GM23338 (cell line): ENCODE data around the gene CDHR3. TPM values are rescaled to one million over a fixed set of nuclear protein-coding genes. Genes with fewer than 3 reads are reported as not detected.

Experiments
- ATAC-seq: fragments of 200-7000 bp; cut with Tn5 transposase; 3 replicates; pipeline ENCODE4 v1.9.1; 2020
- DNase-seq: peaks from one replicate; pipeline ENCODE4 v3.0.0-alpha.2; 2015; ENCODE audit warnings: low spot score
- H2AFZ ChIP-seq: fragments of 200-600 bp; sonication (generic); 2 replicates; pipeline ENCODE4 v1.8.0; 2016; ENCODE audit warnings: antibody characterized with exemption, mild to moderate bottlenecking, moderate library complexity
- H3F3A ChIP-seq: fragments of 200-600 bp; sonication (generic); replicated peaks from 2 replicates; pipeline ENCODE4 v1.8.0; 2017; ENCODE audit warnings: antibody characterized with exemption, mixed run types, low read depth
- H3K27ac ChIP-seq: fragments of 200-600 bp; sonication (generic); 2 replicates; pipeline ENCODE4 v1.6.1; 2016; ENCODE audit warnings: low read depth
- H3K27me3 ChIP-seq: fragments of 200-600 bp; sonication (generic); 2 replicates; pipeline ENCODE4 v1.8.0; 2016; ENCODE audit warnings: mild to moderate bottlenecking, mixed run types, moderate library complexity; ENCODE audit not compliant: insufficient read depth
- H3K36me3 ChIP-seq: fragments of 200-600 bp; sonication (generic); 2 replicates; pipeline ENCODE4 v1.8.0; 2016; ENCODE audit warnings: mild to moderate bottlenecking; ENCODE audit not compliant: insufficient read depth
- H3K4me1 ChIP-seq: fragments of 200-600 bp; sonication (generic); 2 replicates; pipeline ENCODE4 v1.8.0; 2016; ENCODE audit warnings: mild to moderate bottlenecking, moderate library complexity; ENCODE audit not compliant: insufficient read depth
- H3K4me2 ChIP-seq: fragments of 200-600 bp; sonication (generic); 2 replicates; pipeline ENCODE4 v1.7.1; 2017; ENCODE audit warnings: mixed run types
- H3K4me3 ChIP-seq: fragments of 200-600 bp; sonication (generic); 2 replicates; pipeline ENCODE4 v1.6.1; 2016; ENCODE audit warnings: mixed run types
- H3K79me2 ChIP-seq: fragments of 200-600 bp; sonication (generic); replicated peaks from 2 replicates; pipeline ENCODE4 v1.8.0; 2017; ENCODE audit warnings: mild to moderate bottlenecking; ENCODE audit not compliant: insufficient read depth
- H3K9me2 ChIP-seq: fragments of 200-600 bp; sonication (generic); 2 replicates; pipeline ENCODE4 v1.8.0; 2017; ENCODE audit not compliant: insufficient read depth
- H4K20me1 ChIP-seq: fragments of 200-600 bp; sonication (generic); replicated peaks from 2 replicates; pipeline ENCODE4 v1.8.0; 2017; ENCODE audit warnings: mild to moderate bottlenecking; ENCODE audit not compliant: insufficient read depth
- H3K27ac Mint-ChIP-seq: 2 replicates; pipeline ENCODE4 v1.8.0; 2020; ENCODE audit warnings: inconsistent platforms, mild to moderate bottlenecking, moderate library complexity, mixed read lengths
- H3K27me3 Mint-ChIP-seq: 3 replicates; pipeline ENCODE4 v1.8.0; 2022; ENCODE audit warnings: low read depth, mild to moderate bottlenecking, moderate library complexity, mixed read lengths, inconsistent platforms; ENCODE audit not compliant: insufficient read depth, poor library complexity
- H3K36me3 Mint-ChIP-seq: 3 replicates; pipeline ENCODE4 v1.8.0; 2021; ENCODE audit warnings: low read depth, mild to moderate bottlenecking, inconsistent platforms, moderate library complexity, mixed read lengths
- H3K4me1 Mint-ChIP-seq: 3 replicates; pipeline ENCODE4 v1.8.0; 2020; ENCODE audit warnings: mild to moderate bottlenecking, inconsistent platforms, mixed read lengths
- H3K4me3 Mint-ChIP-seq: 3 replicates; pipeline ENCODE4 v1.8.0; 2021; ENCODE audit warnings: moderate library complexity, mild to moderate bottlenecking, inconsistent platforms, mixed read lengths
- H3K9me3 Mint-ChIP-seq: 3 replicates; pipeline ENCODE4 v1.8.0; 2020; ENCODE audit warnings: moderate library complexity, mild to moderate bottlenecking, inconsistent platforms, mixed read lengths
- EZH2 ChIP-seq: fragments of 200-600 bp; sonication (generic); IDR thresholded peaks from one replicate; pipeline ENCODE4 v1.8.0; 2017; ENCODE audit warnings: antibody characterized with exemption, mild to moderate bottlenecking, low read depth; ENCODE audit not compliant: unreplicated experiment
- EZH2phosphoT487 ChIP-seq: fragments of 200-600 bp; sonication (generic); IDR thresholded peaks from one replicate; pipeline ENCODE4 v1.8.1; 2018; ENCODE audit warnings: antibody characterized with exemption; ENCODE audit not compliant: unreplicated experiment
- JUNB ChIP-seq: IDR thresholded peaks from one replicate; pipeline ENCODE4 v1.6.1; 2016; ENCODE audit warnings: antibody characterized with exemption; ENCODE audit not compliant: unreplicated experiment
- NANOG ChIP-seq: IDR thresholded peaks from 2 replicates; pipeline ENCODE4 v1.6.1; 2016; ENCODE audit warnings: antibody characterized with exemption, borderline replicate concordance
- POLR2AphosphoS5 ChIP-seq: IDR thresholded peaks from 2 replicates; pipeline ENCODE4 v1.6.1; 2016; ENCODE audit warnings: antibody characterized with exemption, low read depth
- STAT1 ChIP-seq: IDR thresholded peaks from one replicate; pipeline ENCODE4 v1.6.1; 2016; ENCODE audit warnings: antibody characterized with exemption; ENCODE audit not compliant: unreplicated experiment
- polyA plus RNA-seq: library from polyadenylated mRNA; unstranded; fragments of >200 nt; fragmentation: Nextera tagmentation; extraction: Ambion mirVana; gene quantifications from 2 replicates; pipeline ENCODE4 v1.2.1, GENCODE V29; 2016
- total RNA-seq: library from RNA; depleted of rRNA; stranded (reverse); fragments of >200 nt; shearing (Covaris generic); gene quantifications from 2 replicates; pipeline ENCODE4 v1.2.3, GENCODE V29; 2014
- TF ChIP-seq, protein P1 (sequence below): IDR thresholded peaks from 2 replicates; pipeline ENCODE4 v1.6.1; 2016; ENCODE audit warnings: antibody characterized with exemption
- TF ChIP-seq, protein P2 (sequence below): IDR thresholded peaks from one replicate; pipeline ENCODE4 v1.6.1; 2018; ENCODE audit warnings: antibody characterized with exemption; ENCODE audit not compliant: unreplicated experiment
- TF ChIP-seq, protein P3 (sequence below), 2 experiments: fragments of 200-600 bp in 1 of 2; sonication (generic) in 1 of 2; conservative IDR thresholded peaks; 2 replicates each; pipeline versions ENCODE4 v1.5.1 to v1.6.1; 2016 to 2017; ENCODE audit warnings: antibody characterized with exemption in 2 of 2, low read depth in 2 of 2, mild to moderate bottlenecking in 2 of 2, moderate library complexity in 1 of 2

The CDHR3 gene
- total and polyA plus RNA-seq, 2 experiments from 2014 or later: 5.1 to 12.2 TPM

DNA sequence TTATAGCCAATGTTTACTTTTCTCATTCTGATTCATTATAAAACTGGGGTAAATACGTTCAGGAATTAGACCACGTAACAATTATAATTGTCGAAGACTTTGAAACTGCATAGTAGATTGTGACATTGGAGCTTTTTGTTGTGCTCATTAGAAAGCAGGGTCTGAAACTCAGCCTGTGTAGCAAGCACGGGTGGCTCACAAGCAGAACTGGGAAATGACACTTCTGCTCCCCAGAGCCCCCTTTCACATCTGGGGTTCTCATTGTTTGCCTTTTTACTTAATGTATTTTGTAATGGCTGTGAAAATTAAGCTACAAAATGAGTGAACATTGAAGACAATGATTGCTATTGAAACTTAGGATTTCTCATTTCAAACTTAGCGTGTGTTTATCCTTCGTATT lies 72.9 kb downstream of the CDHR3 start (continued):
- TF ChIP-seq, protein P1, sequence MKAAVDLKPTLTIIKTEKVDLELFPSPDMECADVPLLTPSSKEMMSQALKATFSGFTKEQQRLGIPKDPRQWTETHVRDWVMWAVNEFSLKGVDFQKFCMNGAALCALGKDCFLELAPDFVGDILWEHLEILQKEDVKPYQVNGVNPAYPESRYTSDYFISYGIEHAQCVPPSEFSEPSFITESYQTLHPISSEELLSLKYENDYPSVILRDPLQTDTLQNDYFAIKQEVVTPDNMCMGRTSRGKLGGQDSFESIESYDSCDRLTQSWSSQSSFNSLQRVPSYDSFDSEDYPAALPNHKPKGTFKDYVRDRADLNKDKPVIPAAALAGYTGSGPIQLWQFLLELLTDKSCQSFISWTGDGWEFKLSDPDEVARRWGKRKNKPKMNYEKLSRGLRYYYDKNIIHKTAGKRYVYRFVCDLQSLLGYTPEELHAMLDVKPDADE: no peak

DNA sequence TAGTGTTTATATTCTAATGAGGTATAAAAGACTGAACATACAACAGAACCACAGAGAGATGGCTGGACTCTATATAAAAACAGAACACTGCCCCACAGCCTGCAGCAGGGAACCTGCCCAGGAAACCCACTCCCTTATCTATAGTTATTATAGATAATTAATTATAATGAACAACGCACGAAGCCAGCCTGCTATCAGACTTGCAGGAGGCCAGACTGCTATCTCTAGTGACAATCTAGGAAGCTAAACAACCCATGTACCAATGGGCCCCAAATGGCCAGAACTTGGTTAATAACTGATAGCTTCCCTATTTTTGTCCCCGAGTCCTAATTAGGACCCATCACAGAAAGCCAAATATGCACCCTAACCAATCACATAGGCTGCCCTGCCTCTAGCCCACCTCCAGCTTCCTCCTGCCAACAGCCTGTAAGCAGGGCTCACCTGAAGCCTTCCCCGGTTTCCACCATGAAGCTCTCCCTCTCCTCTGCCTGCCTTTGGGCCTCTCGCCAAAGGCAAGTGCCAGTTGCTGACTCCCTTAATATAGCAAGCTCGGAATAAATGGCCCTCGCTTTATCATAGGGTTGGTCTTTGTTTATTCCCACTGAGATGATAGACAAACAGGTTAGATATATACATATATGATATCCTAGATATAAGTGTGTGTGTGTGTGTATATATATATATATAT lies 74.6 kb downstream of the CDHR3 start:
- 0 out of 2 replicates have a peak, but pooled peaks cover 3% of the 10 kb centered on the region for H3F3A ChIP-seq
- Mint-ChIP-seq H3K4me3 (no peak overlapping the region), H3K9me3 (no peaks in the 10 kb centered on the region; the same call in 2 of the 3 replicates), H3K27me3 (peaks cover 14% of the 10 kb centered on the region), H3K36me3 (no peaks in the 10 kb centered on the region), H3K4me1 (peaks cover 8% of the 10 kb centered on the region), H3K27ac (no peak overlapping the region)
- no peaks in the 10 kb centered on the region for H3K36me3 ChIP-seq
- no peak overlapping the region for H3K4me2 ChIP-seq
- TF ChIP-seq, protein P2, sequence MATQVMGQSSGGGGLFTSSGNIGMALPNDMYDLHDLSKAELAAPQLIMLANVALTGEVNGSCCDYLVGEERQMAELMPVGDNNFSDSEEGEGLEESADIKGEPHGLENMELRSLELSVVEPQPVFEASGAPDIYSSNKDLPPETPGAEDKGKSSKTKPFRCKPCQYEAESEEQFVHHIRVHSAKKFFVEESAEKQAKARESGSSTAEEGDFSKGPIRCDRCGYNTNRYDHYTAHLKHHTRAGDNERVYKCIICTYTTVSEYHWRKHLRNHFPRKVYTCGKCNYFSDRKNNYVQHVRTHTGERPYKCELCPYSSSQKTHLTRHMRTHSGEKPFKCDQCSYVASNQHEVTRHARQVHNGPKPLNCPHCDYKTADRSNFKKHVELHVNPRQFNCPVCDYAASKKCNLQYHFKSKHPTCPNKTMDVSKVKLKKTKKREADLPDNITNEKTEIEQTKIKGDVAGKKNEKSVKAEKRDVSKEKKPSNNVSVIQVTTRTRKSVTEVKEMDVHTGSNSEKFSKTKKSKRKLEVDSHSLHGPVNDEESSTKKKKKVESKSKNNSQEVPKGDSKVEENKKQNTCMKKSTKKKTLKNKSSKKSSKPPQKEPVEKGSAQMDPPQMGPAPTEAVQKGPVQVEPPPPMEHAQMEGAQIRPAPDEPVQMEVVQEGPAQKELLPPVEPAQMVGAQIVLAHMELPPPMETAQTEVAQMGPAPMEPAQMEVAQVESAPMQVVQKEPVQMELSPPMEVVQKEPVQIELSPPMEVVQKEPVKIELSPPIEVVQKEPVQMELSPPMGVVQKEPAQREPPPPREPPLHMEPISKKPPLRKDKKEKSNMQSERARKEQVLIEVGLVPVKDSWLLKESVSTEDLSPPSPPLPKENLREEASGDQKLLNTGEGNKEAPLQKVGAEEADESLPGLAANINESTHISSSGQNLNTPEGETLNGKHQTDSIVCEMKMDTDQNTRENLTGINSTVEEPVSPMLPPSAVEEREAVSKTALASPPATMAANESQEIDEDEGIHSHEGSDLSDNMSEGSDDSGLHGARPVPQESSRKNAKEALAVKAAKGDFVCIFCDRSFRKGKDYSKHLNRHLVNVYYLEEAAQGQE: no peak
- TF ChIP-seq POLR2AphosphoS5: no peak
- peaks cover 4% of the 10 kb centered on the region for H3K4me1 ChIP-seq
- DNase-seq (no peak), ATAC-seq (no peak)
- H3K9me2 ChIP-seq: no peaks in the 10 kb centered on the region
- H3K27ac ChIP-seq: no peak overlapping the region
- H2AFZ ChIP-seq: no peak overlapping the region
- H3K27me3 ChIP-seq: no peaks in the 10 kb centered on the region
- no peaks in the 10 kb centered on the region for H4K20me1 ChIP-seq
- H3K4me3 ChIP-seq: no peak overlapping the region
- no peaks in the 10 kb centered on the region for H3K79me2 ChIP-seq

DNA sequence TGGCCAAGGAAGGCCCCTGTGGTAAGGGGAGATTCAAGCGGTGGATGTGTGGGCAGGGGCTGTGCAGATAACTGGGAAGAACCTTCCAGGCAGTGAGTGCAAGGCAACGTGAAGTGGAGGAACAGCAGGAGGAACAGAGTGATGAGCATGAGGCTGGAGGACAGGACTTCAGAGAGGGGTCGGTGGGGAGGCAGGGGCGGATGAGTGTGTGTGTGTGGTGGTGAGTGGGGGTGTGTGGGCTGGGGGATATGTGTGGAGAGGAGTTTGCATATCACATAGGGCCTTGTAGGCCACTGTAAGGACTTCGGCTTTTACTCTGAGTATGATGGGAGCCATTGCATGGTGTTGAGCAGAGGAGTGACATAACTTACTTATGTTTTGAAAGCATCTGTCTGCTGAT lies 75.2 kb downstream of the CDHR3 start:
- 0 out of 2 replicates have a peak, but pooled peaks cover 3% of the 10 kb centered on the region for H3F3A ChIP-seq
- no peaks in the 10 kb centered on the region for H4K20me1 ChIP-seq
- H3K27ac ChIP-seq: no peak overlapping the region
- no peaks in the 10 kb centered on the region for H3K36me3 ChIP-seq
- Mint-ChIP-seq H3K4me3 (no peak overlapping the region), H3K4me1 (peaks cover 8% of the 10 kb centered on the region), H3K36me3 (no peaks in the 10 kb centered on the region), H3K27ac (no peak overlapping the region), H3K9me3 (no peaks in the 10 kb centered on the region; the same call in 2 of the 3 replicates), H3K27me3 (peaks cover 16% of the 10 kb centered on the region)
- no peak overlapping the region for H3K4me3 ChIP-seq
- no peak overlapping the region for H2AFZ ChIP-seq
- DNase-seq: no peak
- H3K27me3 ChIP-seq: no peaks in the 10 kb centered on the region
- H3K9me2 ChIP-seq: no peaks in the 10 kb centered on the region
- ATAC-seq: no peak
- H3K79me2 ChIP-seq: no peaks in the 10 kb centered on the region
- peaks cover 4% of the 10 kb centered on the region for H3K4me1 ChIP-seq
- no peak overlapping the region for H3K4me2 ChIP-seq
- TF ChIP-seq EZH2phosphoT487 (no peak), POLR2AphosphoS5 (no peak), STAT1 (no peak), EZH2 (no peak), JUNB (no peak), NANOG (no peak)
- TF ChIP-seq, protein P2: no peak
- TF ChIP-seq, protein P3, sequence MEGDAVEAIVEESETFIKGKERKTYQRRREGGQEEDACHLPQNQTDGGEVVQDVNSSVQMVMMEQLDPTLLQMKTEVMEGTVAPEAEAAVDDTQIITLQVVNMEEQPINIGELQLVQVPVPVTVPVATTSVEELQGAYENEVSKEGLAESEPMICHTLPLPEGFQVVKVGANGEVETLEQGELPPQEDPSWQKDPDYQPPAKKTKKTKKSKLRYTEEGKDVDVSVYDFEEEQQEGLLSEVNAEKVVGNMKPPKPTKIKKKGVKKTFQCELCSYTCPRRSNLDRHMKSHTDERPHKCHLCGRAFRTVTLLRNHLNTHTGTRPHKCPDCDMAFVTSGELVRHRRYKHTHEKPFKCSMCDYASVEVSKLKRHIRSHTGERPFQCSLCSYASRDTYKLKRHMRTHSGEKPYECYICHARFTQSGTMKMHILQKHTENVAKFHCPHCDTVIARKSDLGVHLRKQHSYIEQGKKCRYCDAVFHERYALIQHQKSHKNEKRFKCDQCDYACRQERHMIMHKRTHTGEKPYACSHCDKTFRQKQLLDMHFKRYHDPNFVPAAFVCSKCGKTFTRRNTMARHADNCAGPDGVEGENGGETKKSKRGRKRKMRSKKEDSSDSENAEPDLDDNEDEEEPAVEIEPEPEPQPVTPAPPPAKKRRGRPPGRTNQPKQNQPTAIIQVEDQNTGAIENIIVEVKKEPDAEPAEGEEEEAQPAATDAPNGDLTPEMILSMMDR (conservative IDR thresholded peaks at IDR 0.05; ENCODE audit: low read depth in 2 of 2): no peak
